Kidney (tissue), 14 donors: ENCODE results near the gene RAB43. TPM values are rescaled to one million over a fixed set of nuclear protein-coding genes. Genes with fewer than 3 reads are reported as not detected.

Experiments used
- DNase-seq, 5 donors: peaks; one replicate each; pipeline ENCODE4 v3.0.0-alpha.2; 2013 to 2020
- FAIRE-seq: peaks from 2 replicates; lab custom pipeline; 2012; peaks lifted over from hg19 to GRCh38; lab: Jason Lieb, UNC
- H3K27ac ChIP-seq, 2 donors: one replicate each; pipeline ENCODE4 v1.7.0; 2013; ENCODE audit warnings: low read depth in 2 of 2, low read length in 2 of 2, inconsistent platforms in 1 of 2
- H3K27me3 ChIP-seq: one replicate; pipeline ENCODE4 v1.7.1; 2013; ENCODE audit warnings: low read length, inconsistent platforms; ENCODE audit not compliant: control insufficient read depth, insufficient read depth
- H3K36me3 ChIP-seq, 3 donors: one replicate each; pipeline versions ENCODE4 v1.7.0 to v1.7.1; 2013; ENCODE audit warnings: low read length in 3 of 3, control low read depth in 1 of 3, inconsistent platforms in 1 of 3; ENCODE audit not compliant: insufficient read depth in 3 of 3, control insufficient read depth in 2 of 3
- H3K4me1 ChIP-seq, 3 donors: one replicate each; pipeline versions ENCODE4 v1.7.0 to v1.7.1; 2013; ENCODE audit warnings: low read length in 3 of 3, inconsistent platforms in 1 of 3, low read depth in 1 of 3; ENCODE audit not compliant: control insufficient read depth in 2 of 3, insufficient read depth in 2 of 3
- H3K4me3 ChIP-seq, 3 donors: one replicate each; pipeline versions ENCODE4 v1.7.0 to v1.8.1; 2013; ENCODE audit warnings: low read length in 3 of 3, control low read depth in 1 of 3, inconsistent platforms in 1 of 3
- H3K9ac ChIP-seq, 3 donors: one replicate each; pipeline versions ENCODE4 v1.7.0 to v1.7.1; 2013; ENCODE audit warnings: low read length in 3 of 3, control low read depth in 1 of 3, inconsistent platforms in 1 of 3
- H3K9me3 ChIP-seq, 3 donors: one replicate each; pipeline versions ENCODE4 v1.7.0 to v1.7.1; 2013; ENCODE audit warnings: low read length in 3 of 3, control low read depth in 1 of 3, inconsistent platforms in 1 of 3; ENCODE audit not compliant: control insufficient read depth in 2 of 3, insufficient read depth in 1 of 3
- intact Hi-C: fragments of 100-400 bp; cut with DNase I; formaldehyde crosslinking; loops from one replicate; pipeline ENCODE4 v1.11.1; 2022
- polyA plus RNA-seq: library from polyadenylated mRNA; stranded (reverse); fragments of 350-450 nt; fragmentation: Illumina TruSeq; extraction: RNeasy Lipid Tissue Mini Kit (QIAGEN cat#74804); gene quantifications from one replicate; pipeline ENCODE4 v1.2.3, GENCODE V29; 2014; ENCODE audit warnings: low read depth, low replicate concordance; ENCODE audit not compliant: insufficient read depth
- total RNA-seq: library from RNA; stranded (reverse); fragmentation: NEBNext Ultra II Directional; extraction: Animal tissue kit (Norgen Biotek cat#: 25700); gene quantifications from one replicate; pipeline ENCODE4 v1.2.1, GENCODE V29; 2021
- TF ChIP-seq, protein P1 (sequence below): IDR thresholded peaks from 3 replicates; pipeline ENCODE4 v1.5.1; 2012; ENCODE audit warnings: mild to moderate bottlenecking, moderate library complexity, borderline replicate concordance; ENCODE audit not compliant: insufficient read depth; ENCODE audit errors: extremely low read depth
- donor health status: control.
- donor health status: control.
- donor health status: control.
- donor health status: control.
- donor health status: control.
- donor health status: DM: yes; HTN: yes; CAD: no.
- donor health status: Normal renal cell carcinoma (clear cell type).

RAB43 gene
- total and polyA plus RNA-seq, 2 donors from 2014 or later, result 5.5 to 27.6 TPM

DNA sequence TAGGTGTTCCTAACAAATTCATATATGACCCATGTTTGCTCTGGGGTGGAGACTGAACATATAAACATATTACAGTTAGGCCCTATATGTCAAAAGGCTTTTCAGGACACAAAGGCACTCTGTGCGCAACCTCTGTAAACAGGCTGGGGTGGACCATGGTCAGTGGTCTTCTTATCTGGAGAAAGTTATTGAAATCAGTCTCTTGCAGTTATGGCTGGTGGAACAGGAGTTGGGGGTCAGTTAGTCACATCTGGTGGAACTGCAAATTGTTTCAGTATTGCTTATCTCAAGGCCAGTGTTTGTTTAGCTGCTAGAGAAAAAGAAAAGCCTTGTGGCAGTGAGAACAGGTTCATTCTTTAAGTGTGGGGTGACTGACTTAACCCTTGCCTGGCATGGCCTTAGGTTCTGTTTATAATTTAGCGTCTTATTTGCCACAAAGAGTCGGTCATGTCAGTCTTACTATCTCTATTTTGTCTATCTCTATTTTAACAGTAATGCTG, 66.9 kb downstream of the RAB43 start:
- TF ChIP-seq, protein P1, sequence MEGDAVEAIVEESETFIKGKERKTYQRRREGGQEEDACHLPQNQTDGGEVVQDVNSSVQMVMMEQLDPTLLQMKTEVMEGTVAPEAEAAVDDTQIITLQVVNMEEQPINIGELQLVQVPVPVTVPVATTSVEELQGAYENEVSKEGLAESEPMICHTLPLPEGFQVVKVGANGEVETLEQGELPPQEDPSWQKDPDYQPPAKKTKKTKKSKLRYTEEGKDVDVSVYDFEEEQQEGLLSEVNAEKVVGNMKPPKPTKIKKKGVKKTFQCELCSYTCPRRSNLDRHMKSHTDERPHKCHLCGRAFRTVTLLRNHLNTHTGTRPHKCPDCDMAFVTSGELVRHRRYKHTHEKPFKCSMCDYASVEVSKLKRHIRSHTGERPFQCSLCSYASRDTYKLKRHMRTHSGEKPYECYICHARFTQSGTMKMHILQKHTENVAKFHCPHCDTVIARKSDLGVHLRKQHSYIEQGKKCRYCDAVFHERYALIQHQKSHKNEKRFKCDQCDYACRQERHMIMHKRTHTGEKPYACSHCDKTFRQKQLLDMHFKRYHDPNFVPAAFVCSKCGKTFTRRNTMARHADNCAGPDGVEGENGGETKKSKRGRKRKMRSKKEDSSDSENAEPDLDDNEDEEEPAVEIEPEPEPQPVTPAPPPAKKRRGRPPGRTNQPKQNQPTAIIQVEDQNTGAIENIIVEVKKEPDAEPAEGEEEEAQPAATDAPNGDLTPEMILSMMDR, result no peak
- Histone ChIP-seq H3K36me3 (no peaks in the 10 kb centered on the region), H3K4me1 (peaks cover 0 to 15% (median 6%) of the 10 kb centered on the region in 3 donors), H3K27me3 (no peaks in the 10 kb centered on the region), H3K4me3 (no peak overlapping the region), H3K9me3 (no peaks in the 10 kb centered on the region), H3K27ac (no peak overlapping the region), H3K9ac (no peak overlapping the region)
- intact Hi-C loops, result no loop called here
- no peak for FAIRE-seq
- DNase-seq, result no peak

DNA sequence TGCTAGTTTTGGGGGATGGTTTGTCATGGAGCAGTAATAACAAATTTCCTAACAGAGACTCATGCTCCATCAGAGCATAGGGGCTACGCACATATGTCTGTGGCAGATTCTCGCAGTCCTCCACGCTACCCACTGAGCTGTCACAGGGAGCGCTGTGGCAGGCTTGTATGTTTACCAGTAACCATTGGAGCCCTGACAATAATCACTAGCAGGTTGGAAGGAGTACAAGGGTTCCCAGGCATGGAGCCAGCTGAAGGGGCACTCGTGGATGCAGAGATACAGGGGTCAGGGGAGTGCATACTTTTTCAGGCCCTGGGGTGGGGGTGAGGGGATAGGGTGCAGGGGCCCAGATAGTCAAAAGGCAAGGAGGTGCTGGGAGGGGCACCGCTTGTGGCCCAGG, 68.9 kb downstream of the RAB43 start:
- H3K4me1 ChIP-seq, result peaks cover 0 to 15% (median 4%) of the 10 kb centered on the region in 3 donors
- FAIRE-seq, result no peak
- peaks cover 0 to 3% (median 0%) of the 10 kb centered on the region in 3 donors for H3K9me3 ChIP-seq
- H3K36me3 ChIP-seq, result no peaks in the 10 kb centered on the region
- DNase-seq, result peak in 3 of 5 donors; percentile 31 to 54 (median 36)
- H3K4me3 ChIP-seq, result no peak overlapping the region
- no peaks in the 10 kb centered on the region for H3K27me3 ChIP-seq
- H3K9ac ChIP-seq, result no peak overlapping the region
- intact Hi-C loops, result no loop called here
- TF ChIP-seq, protein P1, result no peak
- peak overlapping the region in 1 of 2 donors; percentile 3 for H3K27ac ChIP-seq

DNA sequence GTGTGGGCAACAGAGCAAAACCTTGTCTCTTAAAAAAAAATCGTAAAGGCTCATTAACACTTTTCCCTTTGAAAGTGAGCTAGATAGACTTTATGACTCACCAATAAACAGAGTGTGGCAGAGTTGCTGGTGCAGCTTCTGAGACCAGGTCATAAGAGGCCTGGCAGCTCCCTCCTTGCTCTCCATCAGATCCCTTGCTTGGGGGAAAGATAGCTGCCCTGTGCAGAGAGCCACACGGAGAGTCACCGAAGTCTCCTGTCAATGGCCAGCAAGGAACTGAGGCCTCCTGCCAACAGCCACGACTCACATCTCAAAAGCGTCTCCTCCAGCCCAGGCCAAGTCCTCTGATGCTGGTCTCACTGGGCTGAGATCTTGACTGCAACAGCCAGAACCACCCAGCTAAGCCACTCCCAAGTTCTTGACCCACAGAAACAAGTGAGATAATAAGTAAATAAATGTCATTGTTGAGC, 69.7 kb downstream of the RAB43 start:
- peak in 2 of 5 donors; percentile 73 to 75 for DNase-seq
- no peaks in the 10 kb centered on the region for H3K27me3 ChIP-seq

More for the DNA sequence above, 69.7 kb downstream of the RAB43 start:
- Histone ChIP-seq H3K36me3 (no peaks in the 10 kb centered on the region), H3K9ac (no peak overlapping the region), H3K4me1 (peaks cover 0 to 15% (median 4%) of the 10 kb centered on the region in 3 donors), H3K27ac (no peak overlapping the region), H3K4me3 (no peak overlapping the region), H3K9me3 (peaks cover 0 to 3% (median 0%) of the 10 kb centered on the region in 3 donors)
- FAIRE-seq, result no peak
- TF ChIP-seq, protein P1, result no peak
- intact Hi-C loops, result no loop called here
